Neural cell (in vitro differentiated cells): ENCODE measurements around the gene JRKL. TPM values are rescaled to one million over a fixed set of nuclear protein-coding genes. Genes with fewer than 3 reads are reported as not detected.

Experiments used
- H2AFZ ChIP-seq: fragments of 200-600, 300-800 bp; sonication (generic), shearing (Covaris generic); 2 replicates; pipeline ENCODE4 v1.6.0; 2014; ENCODE audit warnings: low read depth, mild to moderate bottlenecking, antibody characterized with exemption, low read length, moderate library complexity
- H3F3A ChIP-seq: fragments of 200-600 bp; shearing (Covaris generic); 2 replicates; pipeline ENCODE4 v1.6.1; 2016; ENCODE audit warnings: mild to moderate bottlenecking, moderate library complexity, mixed read lengths, antibody characterized with exemption, low read length; ENCODE audit not compliant: insufficient read depth, poor library complexity, severe bottlenecking
- H3K27ac ChIP-seq: fragments of 200-600, 300-800 bp; sonication (generic), shearing (Covaris generic); 2 replicates; pipeline ENCODE4 v1.5.1; 2014; ENCODE audit warnings: mild to moderate bottlenecking, low read length, moderate library complexity
- H3K27me3 ChIP-seq: fragments of 300-800, 200-600 bp; sonication (generic), shearing (Covaris generic); 2 replicates; pipeline ENCODE4 v1.6.0; 2014; ENCODE audit warnings: mild to moderate bottlenecking, low read depth, low read length, moderate library complexity; ENCODE audit not compliant: insufficient read depth
- H3K36me3 ChIP-seq: fragments of 300-800, 200-600 bp; sonication (generic), shearing (Covaris generic); 2 replicates; pipeline ENCODE4 v1.5.1; 2014; ENCODE audit warnings: mild to moderate bottlenecking, antibody characterized with exemption, low read length, moderate library complexity; ENCODE audit not compliant: insufficient read depth
- H3K4me2 ChIP-seq: fragments of 300-800, 200-600 bp; sonication (generic), shearing (Covaris generic); 2 replicates; pipeline ENCODE4 v1.6.0; 2014; ENCODE audit warnings: mild to moderate bottlenecking, low read length
- H3K4me3 ChIP-seq: fragments of 300-800, 200-600 bp; sonication (generic), shearing (Covaris generic); 2 replicates; pipeline ENCODE4 v1.5.1; 2014; ENCODE audit warnings: mild to moderate bottlenecking, low read length, moderate library complexity
- H3K79me2 ChIP-seq: fragments of 200-600 bp; shearing (Covaris generic); replicated peaks from 2 replicates; pipeline ENCODE4 v1.6.0; 2014; ENCODE audit warnings: mild to moderate bottlenecking, low read length, moderate library complexity; ENCODE audit not compliant: insufficient read depth
- H3K9ac ChIP-seq: fragments of 300-800, 200-600 bp; sonication (generic), shearing (Covaris generic); 2 replicates; pipeline ENCODE4 v1.6.1; 2016; ENCODE audit warnings: mild to moderate bottlenecking, low read length, mixed read lengths
- H3K9me2 ChIP-seq: fragments of 200-600 bp; shearing (Covaris generic); 2 replicates; pipeline ENCODE4 v1.6.1; 2016; ENCODE audit warnings: mild to moderate bottlenecking, low read length, mixed read lengths; ENCODE audit not compliant: insufficient read depth
- H3K9me3 ChIP-seq: fragments of 200-600, 300-800 bp; sonication (generic), shearing (Covaris generic); 2 replicates; pipeline ENCODE4 v1.6.1; 2016; ENCODE audit warnings: mild to moderate bottlenecking, mixed run types, low read length, moderate library complexity, mixed read lengths
- H4K20me1 ChIP-seq: fragments of 200-600 bp; shearing (Covaris generic); 2 replicates; pipeline ENCODE4 v1.6.1; 2016; ENCODE audit warnings: mild to moderate bottlenecking, mixed run types; ENCODE audit not compliant: insufficient read depth
- EP300 ChIP-seq: fragments of 450-650 bp; conservative IDR thresholded peaks from 2 replicates; pipeline ENCODE4 v1.6.1; 2014; ENCODE audit warnings: antibody characterized with exemption, mild to moderate bottlenecking, moderate library complexity; ENCODE audit not compliant: poor library complexity, severe bottlenecking
- EZH2 ChIP-seq: fragments of 200-600, 300-800 bp; shearing (Covaris generic), sonication (generic); IDR thresholded peaks from 2 replicates; pipeline ENCODE4 v1.6.1; 2014; ENCODE audit warnings: antibody characterized with exemption, low read length, borderline replicate concordance, mild to moderate bottlenecking; ENCODE audit not compliant: insufficient read depth, poor library complexity, severe bottlenecking
- MXI1 ChIP-seq: fragments of 450-650 bp; conservative IDR thresholded peaks from 2 replicates; pipeline ENCODE4 v1.6.1; 2014; ENCODE audit warnings: antibody characterized with exemption, mild to moderate bottlenecking; ENCODE audit not compliant: poor library complexity, severe bottlenecking
- POLR2AphosphoS5 ChIP-seq: IDR thresholded peaks from 2 replicates; pipeline ENCODE4 v1.6.1; 2012
- RAD21 ChIP-seq: fragments of 450-650 bp; conservative IDR thresholded peaks from 2 replicates; pipeline ENCODE4 v1.6.1; 2014; ENCODE audit warnings: antibody characterized with exemption, mild to moderate bottlenecking, moderate library complexity
- SMC3 ChIP-seq: fragments of 450-650 bp; conservative IDR thresholded peaks from 2 replicates; pipeline ENCODE4 v1.6.1; 2014; ENCODE audit warnings: antibody characterized with exemption, mild to moderate bottlenecking, moderate library complexity; ENCODE audit not compliant: poor library complexity
- TAF1 ChIP-seq: IDR thresholded peaks from 2 replicates; pipeline ENCODE4 v1.6.1; 2012; ENCODE audit warnings: low read depth
- polyA plus RNA-seq: library from polyadenylated mRNA; depleted of rRNA; stranded (reverse); fragments of >200 nt; gene quantifications from 2 replicates; pipeline ENCODE4 v1.2.3, GENCODE V29; 2014
- TF ChIP-seq, protein P1 (sequence below): fragments of 450-650 bp; IDR thresholded peaks from 2 replicates; pipeline ENCODE4 v1.5.1; 2014; ENCODE audit warnings: antibody characterized with exemption, mild to moderate bottlenecking, moderate library complexity; ENCODE audit not compliant: poor library complexity, severe bottlenecking
- TF ChIP-seq, protein P2 (sequence below): IDR thresholded peaks from 2 replicates; pipeline ENCODE4 v1.6.1; 2012; ENCODE audit warnings: borderline replicate concordance

Gene JRKL
- polyA plus RNA-seq, 1 donor from 2014 or later = 3.1 TPM

DNA sequence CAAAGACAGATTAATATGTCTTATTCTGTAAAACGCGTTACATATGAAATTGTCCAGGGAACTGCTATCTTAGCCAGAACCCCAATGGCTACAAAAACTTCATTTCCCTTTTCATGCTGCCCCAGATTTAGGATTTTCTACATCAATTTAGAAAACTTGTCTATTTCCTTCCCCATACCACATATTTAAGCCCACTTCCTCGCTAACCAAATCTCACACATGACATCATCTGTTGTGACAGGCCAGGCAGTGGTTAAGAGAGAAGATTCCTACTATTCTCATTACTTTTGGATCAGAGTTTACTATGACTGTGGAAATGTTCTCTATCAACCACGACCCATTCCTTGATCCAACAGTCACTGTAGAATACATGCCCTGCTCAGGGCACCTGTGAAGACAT is 16.0 kb upstream of the JRKL start:
- H3F3A ChIP-seq = no peaks in the 10 kb centered on the region
- H3K36me3 ChIP-seq = peaks cover 12% of the 10 kb centered on the region
- no peak overlapping the region for H3K4me3 ChIP-seq
- no peaks in the 10 kb centered on the region for H3K9me2 ChIP-seq
- no peak overlapping the region for H2AFZ ChIP-seq
- H3K9ac ChIP-seq = no peak overlapping the region
- H3K9me3 ChIP-seq = no peaks in the 10 kb centered on the region
- H3K4me2 ChIP-seq = no peak overlapping the region
- H3K79me2 ChIP-seq = no peaks in the 10 kb centered on the region
- no peak overlapping the region for H3K27ac ChIP-seq
- H3K27me3 ChIP-seq = no peaks in the 10 kb centered on the region
- TF ChIP-seq MXI1 = no peak
- no peak for TF ChIP-seq EP300
- no peak for TF ChIP-seq RAD21
- no peaks in the 10 kb centered on the region for H4K20me1 ChIP-seq

DNA sequence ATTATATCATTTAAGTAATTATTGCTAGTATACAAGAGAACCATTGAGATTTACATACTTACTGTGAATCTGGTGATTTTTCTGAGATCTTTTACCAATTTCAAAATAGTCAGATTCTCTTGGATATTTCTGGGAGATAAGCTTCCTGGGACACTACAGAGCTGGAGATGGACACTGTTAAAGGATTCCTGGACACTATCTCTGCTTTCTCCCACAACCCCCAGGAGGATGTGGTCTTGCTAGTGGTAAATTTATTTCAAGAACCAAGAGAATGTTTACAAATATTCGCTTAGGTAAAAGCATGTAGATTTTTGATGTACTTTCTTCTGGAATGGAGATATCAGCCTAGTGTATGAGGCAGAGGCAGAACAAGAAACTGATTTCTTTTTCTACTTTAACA is 13.0 kb upstream of the JRKL start:
- no peaks in the 10 kb centered on the region for H3K27me3 ChIP-seq
- H3K9me3 ChIP-seq = no peaks in the 10 kb centered on the region
- no peaks in the 10 kb centered on the region for H3F3A ChIP-seq
- H3K36me3 ChIP-seq = peaks cover 13% of the 10 kb centered on the region
- TF ChIP-seq EZH2 = no peak
- TF ChIP-seq, protein P1, sequence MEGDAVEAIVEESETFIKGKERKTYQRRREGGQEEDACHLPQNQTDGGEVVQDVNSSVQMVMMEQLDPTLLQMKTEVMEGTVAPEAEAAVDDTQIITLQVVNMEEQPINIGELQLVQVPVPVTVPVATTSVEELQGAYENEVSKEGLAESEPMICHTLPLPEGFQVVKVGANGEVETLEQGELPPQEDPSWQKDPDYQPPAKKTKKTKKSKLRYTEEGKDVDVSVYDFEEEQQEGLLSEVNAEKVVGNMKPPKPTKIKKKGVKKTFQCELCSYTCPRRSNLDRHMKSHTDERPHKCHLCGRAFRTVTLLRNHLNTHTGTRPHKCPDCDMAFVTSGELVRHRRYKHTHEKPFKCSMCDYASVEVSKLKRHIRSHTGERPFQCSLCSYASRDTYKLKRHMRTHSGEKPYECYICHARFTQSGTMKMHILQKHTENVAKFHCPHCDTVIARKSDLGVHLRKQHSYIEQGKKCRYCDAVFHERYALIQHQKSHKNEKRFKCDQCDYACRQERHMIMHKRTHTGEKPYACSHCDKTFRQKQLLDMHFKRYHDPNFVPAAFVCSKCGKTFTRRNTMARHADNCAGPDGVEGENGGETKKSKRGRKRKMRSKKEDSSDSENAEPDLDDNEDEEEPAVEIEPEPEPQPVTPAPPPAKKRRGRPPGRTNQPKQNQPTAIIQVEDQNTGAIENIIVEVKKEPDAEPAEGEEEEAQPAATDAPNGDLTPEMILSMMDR = no peak
- no peak for TF ChIP-seq RAD21
- TF ChIP-seq EP300 = no peak
- TF ChIP-seq TAF1 = no peak
- TF ChIP-seq SMC3 = no peak
- no peak for TF ChIP-seq MXI1
- no peaks in the 10 kb centered on the region for H3K79me2 ChIP-seq
- no peak overlapping the region for H2AFZ ChIP-seq
- no peak overlapping the region for H3K9ac ChIP-seq
- no peaks in the 10 kb centered on the region for H3K9me2 ChIP-seq
- H3K4me2 ChIP-seq = no peak overlapping the region
- no peak overlapping the region for H3K4me3 ChIP-seq
- no peaks in the 10 kb centered on the region for H4K20me1 ChIP-seq
- H3K27ac ChIP-seq = no peak overlapping the region

DNA sequence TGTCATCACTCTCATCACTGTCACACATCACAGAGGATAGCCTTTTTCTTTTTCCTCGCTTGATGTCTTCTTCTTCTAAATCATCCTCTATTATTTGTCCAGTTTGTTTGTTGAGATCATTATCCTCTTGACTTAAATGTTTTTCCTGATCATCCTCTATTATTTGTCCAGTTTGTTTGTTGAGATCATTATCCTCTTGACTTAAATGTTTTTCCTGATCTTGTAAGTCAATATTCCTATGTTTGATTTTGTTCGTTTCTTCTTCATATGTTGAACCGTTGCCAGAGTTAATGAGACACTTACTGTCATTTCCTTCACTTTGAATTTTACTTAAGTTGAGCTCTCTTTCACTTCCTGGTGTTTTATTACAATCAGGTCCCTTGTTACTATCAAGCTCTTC is 5.7 kb upstream of the JRKL start:
- Histone ChIP-seq H3K9me3 (no peaks in the 10 kb centered on the region), H2AFZ (no peak overlapping the region), H4K20me1 (no peaks in the 10 kb centered on the region), H3K36me3 (peaks cover 7% of the 10 kb centered on the region), H3K4me2 (no peak overlapping the region), H3F3A (no peaks in the 10 kb centered on the region), H3K9ac (no peak overlapping the region), H3K79me2 (peaks cover 32% of the 10 kb centered on the region), H3K27me3 (no peaks in the 10 kb centered on the region), H3K9me2 (no peaks in the 10 kb centered on the region), H3K4me3 (no peak overlapping the region), H3K27ac (no peak overlapping the region)
- TF ChIP-seq EZH2 (no peak), TAF1 (no peak), SMC3 (no peak), POLR2AphosphoS5 (no peak), RAD21 (no peak), EP300 (no peak), MXI1 (no peak)
- TF ChIP-seq, protein P1 = no peak
- TF ChIP-seq, protein P2, sequence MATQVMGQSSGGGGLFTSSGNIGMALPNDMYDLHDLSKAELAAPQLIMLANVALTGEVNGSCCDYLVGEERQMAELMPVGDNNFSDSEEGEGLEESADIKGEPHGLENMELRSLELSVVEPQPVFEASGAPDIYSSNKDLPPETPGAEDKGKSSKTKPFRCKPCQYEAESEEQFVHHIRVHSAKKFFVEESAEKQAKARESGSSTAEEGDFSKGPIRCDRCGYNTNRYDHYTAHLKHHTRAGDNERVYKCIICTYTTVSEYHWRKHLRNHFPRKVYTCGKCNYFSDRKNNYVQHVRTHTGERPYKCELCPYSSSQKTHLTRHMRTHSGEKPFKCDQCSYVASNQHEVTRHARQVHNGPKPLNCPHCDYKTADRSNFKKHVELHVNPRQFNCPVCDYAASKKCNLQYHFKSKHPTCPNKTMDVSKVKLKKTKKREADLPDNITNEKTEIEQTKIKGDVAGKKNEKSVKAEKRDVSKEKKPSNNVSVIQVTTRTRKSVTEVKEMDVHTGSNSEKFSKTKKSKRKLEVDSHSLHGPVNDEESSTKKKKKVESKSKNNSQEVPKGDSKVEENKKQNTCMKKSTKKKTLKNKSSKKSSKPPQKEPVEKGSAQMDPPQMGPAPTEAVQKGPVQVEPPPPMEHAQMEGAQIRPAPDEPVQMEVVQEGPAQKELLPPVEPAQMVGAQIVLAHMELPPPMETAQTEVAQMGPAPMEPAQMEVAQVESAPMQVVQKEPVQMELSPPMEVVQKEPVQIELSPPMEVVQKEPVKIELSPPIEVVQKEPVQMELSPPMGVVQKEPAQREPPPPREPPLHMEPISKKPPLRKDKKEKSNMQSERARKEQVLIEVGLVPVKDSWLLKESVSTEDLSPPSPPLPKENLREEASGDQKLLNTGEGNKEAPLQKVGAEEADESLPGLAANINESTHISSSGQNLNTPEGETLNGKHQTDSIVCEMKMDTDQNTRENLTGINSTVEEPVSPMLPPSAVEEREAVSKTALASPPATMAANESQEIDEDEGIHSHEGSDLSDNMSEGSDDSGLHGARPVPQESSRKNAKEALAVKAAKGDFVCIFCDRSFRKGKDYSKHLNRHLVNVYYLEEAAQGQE = no peak
